Loucy (cell line): ENCODE measurements around the gene TMEM127.

Experiments used
- H2AFZ ChIP-seq: fragments of 200-600 bp; sonication (generic); 2 replicates; pipeline ENCODE4 v1.6.0; 2016; ENCODE audit warnings: antibody characterized with exemption, mild to moderate bottlenecking, low read length, moderate library complexity
- H3F3A ChIP-seq: fragments of 200-600 bp; 2 replicates; pipeline ENCODE4 v1.6.0; 2016; ENCODE audit warnings: antibody characterized with exemption, low read depth, mild to moderate bottlenecking
- H3K27me3 ChIP-seq: fragments of 200-600 bp; sonication (generic); 2 replicates; pipeline ENCODE4 v1.6.1; 2014; ENCODE audit warnings: low read length, mild to moderate bottlenecking; ENCODE audit not compliant: insufficient read depth, poor library complexity, severe bottlenecking
- H3K36me3 ChIP-seq: fragments of 200-600 bp; sonication (generic); 2 replicates; pipeline ENCODE4 v1.6.1; 2016; ENCODE audit warnings: low read length; ENCODE audit not compliant: insufficient read depth
- H3K4me1 ChIP-seq: fragments of 200-600 bp; sonication (generic); 2 replicates; pipeline ENCODE4 v1.5.1; 2014; ENCODE audit warnings: low read length, mild to moderate bottlenecking; ENCODE audit not compliant: insufficient read depth, poor library complexity, severe bottlenecking
- H3K4me2 ChIP-seq: fragments of 200-600 bp; sonication (generic); 2 replicates; pipeline ENCODE4 v1.6.0; 2014; ENCODE audit warnings: antibody characterized with exemption, low read length, low read depth, mild to moderate bottlenecking; ENCODE audit not compliant: poor library complexity, severe bottlenecking
- H3K4me3 ChIP-seq: fragments of 200-600 bp; sonication (generic); 2 replicates; pipeline ENCODE4 v1.5.1; 2014; ENCODE audit warnings: low read length, mild to moderate bottlenecking, mixed read lengths; ENCODE audit not compliant: poor library complexity, severe bottlenecking
- H3K79me2 ChIP-seq: fragments of 200-600 bp; sonication (generic); 2 replicates; pipeline ENCODE4 v1.6.1; 2014; ENCODE audit warnings: low read length; ENCODE audit not compliant: insufficient read depth
- H3K9ac ChIP-seq: fragments of 200-600 bp; sonication (generic); 2 replicates; pipeline ENCODE4 v1.6.0; 2014; ENCODE audit warnings: mild to moderate bottlenecking, low read depth, low read length, moderate library complexity; ENCODE audit not compliant: poor library complexity, severe bottlenecking
- H3K9me2 ChIP-seq: fragments of 200-600 bp; sonication (generic); replicated peaks from 2 replicates; pipeline ENCODE4 v1.6.1; 2016; ENCODE audit warnings: low read depth, low read length, mixed read lengths
- H3K9me3 ChIP-seq: fragments of 200-600 bp; sonication (generic); 2 replicates; pipeline ENCODE4 v1.6.1; 2014; ENCODE audit warnings: mild to moderate bottlenecking, antibody characterized with exemption, low read length, low read depth; ENCODE audit not compliant: insufficient read depth
- H4K20me1 ChIP-seq: fragments of 200-600 bp; sonication (generic); 2 replicates; pipeline ENCODE4 v1.6.0; 2014; ENCODE audit warnings: antibody characterized with exemption, low read length, mild to moderate bottlenecking; ENCODE audit not compliant: insufficient read depth, poor library complexity, severe bottlenecking
- EZH2phosphoT487 ChIP-seq: fragments of 200-600 bp; IDR thresholded peaks from 2 replicates; pipeline ENCODE4 v1.6.1; 2018; ENCODE audit warnings: antibody characterized with exemption, mild to moderate bottlenecking, moderate library complexity, borderline replicate concordance
- TF ChIP-seq, protein P1 (sequence below): fragments of 200-600 bp; sonication (generic); conservative IDR thresholded peaks from 2 replicates; pipeline ENCODE4 v1.5.1; 2014; ENCODE audit warnings: mild to moderate bottlenecking, antibody characterized with exemption, low read length

TMEM127 gene

DNA sequence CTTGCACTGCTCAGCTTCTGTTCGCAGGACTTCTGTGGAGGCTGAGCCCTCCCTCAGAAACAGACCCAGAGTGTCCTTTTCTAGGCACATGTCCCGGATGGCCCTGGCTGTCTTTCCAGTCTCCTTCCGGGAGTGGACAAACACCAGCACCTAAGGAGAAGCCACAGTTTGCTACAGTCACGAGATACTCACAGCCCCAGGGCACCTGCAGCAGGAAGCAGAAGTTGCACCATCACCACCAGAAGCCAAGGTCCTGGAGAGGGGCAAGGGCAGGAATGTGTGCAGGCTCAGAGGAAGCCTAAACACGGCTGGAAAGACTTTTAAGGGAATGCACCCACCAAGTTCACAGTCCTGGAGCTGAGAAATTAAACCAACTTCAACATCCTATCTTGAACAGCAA is 26.0 kb upstream of the TMEM127 start:
- Histone ChIP-seq H3K36me3 (peaks cover 100% of the 10 kb centered on the region), H3K9me3 (no peaks in the 10 kb centered on the region), H3K79me2 (no peaks in the 10 kb centered on the region), H3K4me3 (no peak overlapping the region), H2AFZ (no peak overlapping the region), H3K9me2 (no peaks in the 10 kb centered on the region), H4K20me1 (peaks cover 5% of the 10 kb centered on the region), H3K4me1 (no peaks in the 10 kb centered on the region), H3K27me3 (no peaks in the 10 kb centered on the region), H3F3A (no peaks in the 10 kb centered on the region), H3K9ac (no peak overlapping the region), H3K4me2 (no peak overlapping the region)
- TF ChIP-seq EZH2phosphoT487, result no peak
- TF ChIP-seq, protein P1, sequence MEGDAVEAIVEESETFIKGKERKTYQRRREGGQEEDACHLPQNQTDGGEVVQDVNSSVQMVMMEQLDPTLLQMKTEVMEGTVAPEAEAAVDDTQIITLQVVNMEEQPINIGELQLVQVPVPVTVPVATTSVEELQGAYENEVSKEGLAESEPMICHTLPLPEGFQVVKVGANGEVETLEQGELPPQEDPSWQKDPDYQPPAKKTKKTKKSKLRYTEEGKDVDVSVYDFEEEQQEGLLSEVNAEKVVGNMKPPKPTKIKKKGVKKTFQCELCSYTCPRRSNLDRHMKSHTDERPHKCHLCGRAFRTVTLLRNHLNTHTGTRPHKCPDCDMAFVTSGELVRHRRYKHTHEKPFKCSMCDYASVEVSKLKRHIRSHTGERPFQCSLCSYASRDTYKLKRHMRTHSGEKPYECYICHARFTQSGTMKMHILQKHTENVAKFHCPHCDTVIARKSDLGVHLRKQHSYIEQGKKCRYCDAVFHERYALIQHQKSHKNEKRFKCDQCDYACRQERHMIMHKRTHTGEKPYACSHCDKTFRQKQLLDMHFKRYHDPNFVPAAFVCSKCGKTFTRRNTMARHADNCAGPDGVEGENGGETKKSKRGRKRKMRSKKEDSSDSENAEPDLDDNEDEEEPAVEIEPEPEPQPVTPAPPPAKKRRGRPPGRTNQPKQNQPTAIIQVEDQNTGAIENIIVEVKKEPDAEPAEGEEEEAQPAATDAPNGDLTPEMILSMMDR, result no peak

DNA sequence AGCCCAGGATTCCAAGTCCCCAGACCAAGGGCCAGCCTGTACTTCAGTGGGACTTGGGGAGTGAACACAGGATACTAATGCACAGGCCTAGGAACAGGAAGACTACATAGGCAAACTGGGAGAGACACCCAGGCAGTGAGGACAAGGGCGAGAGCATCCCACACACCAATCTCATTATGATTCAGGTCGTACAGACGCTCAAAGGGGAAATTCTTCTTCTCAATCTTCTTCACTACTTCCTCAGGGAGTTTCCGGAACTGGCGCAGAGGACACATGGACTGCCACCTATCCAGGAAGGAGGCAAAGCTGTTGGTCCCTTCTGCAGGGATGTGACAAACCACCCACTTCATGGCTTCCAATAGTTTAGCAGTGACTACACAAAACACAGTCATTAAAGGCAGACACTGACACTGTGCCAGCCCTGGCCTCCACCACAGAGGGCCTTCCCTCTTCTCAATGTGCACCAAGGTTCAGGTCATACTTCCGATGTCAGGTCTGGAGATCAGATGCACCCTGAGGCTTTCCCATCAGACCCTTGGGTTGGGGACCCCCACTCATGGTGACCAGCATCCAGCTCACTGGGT is 21.6 kb upstream of the TMEM127 start:
- no peaks in the 10 kb centered on the region for H3F3A ChIP-seq
- no peak overlapping the region for H2AFZ ChIP-seq
- TF ChIP-seq, protein P1, result no peak
- no peak for TF ChIP-seq EZH2phosphoT487
- no peaks in the 10 kb centered on the region for H4K20me1 ChIP-seq
- no peaks in the 10 kb centered on the region for H3K4me1 ChIP-seq
- H3K9ac ChIP-seq, result no peak overlapping the region
- no peaks in the 10 kb centered on the region for H3K27me3 ChIP-seq
- H3K4me3 ChIP-seq, result no peak overlapping the region
- no peaks in the 10 kb centered on the region for H3K9me3 ChIP-seq
- peaks cover 99% of the 10 kb centered on the region for H3K36me3 ChIP-seq
- no peaks in the 10 kb centered on the region for H3K79me2 ChIP-seq
- H3K9me2 ChIP-seq, result no peaks in the 10 kb centered on the region
- no peak overlapping the region for H3K4me2 ChIP-seq

DNA sequence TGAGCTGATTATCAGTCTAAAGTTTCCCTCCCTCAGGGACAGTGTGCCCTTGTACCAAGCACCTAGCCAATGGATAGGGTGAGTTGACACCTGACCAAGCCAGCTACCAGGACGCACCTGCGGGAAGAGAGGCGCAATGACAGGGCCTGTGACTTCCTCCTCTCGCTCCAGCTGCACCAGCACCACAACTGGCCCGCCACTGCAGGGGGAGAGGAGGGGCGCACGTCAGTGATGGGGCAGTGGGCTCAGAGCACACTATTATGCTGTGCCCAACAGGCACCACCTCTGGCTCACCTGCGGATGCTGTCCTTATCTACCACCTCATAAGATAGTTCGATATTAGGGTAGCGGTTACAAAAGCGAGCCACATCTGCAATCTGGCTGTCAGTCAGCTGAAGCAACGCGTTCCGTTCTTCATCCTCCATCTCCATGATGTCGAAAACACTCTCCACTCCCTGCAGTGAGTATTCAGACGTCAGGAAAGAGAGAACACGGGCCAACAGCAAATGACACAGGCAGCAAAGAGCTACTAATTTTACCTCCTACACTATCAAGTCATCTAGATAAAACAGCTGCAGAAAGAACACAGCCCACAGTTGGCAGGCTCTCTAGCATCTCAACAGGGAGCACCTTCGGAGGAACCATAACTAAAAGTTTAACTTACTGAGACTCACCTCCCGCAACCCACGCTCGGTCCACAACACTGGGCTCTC is 11.1 kb upstream of the TMEM127 start:
- H3F3A ChIP-seq, result peaks cover 5% of the 10 kb centered on the region; the same call in 1 of the 2 replicates
- H3K4me2 ChIP-seq, result no peak overlapping the region
- no peak overlapping the region for H3K9ac ChIP-seq
- TF ChIP-seq EZH2phosphoT487, result no peak
- TF ChIP-seq, protein P1, result no peak
- H3K27me3 ChIP-seq, result no peaks in the 10 kb centered on the region
- no peaks in the 10 kb centered on the region for H3K9me2 ChIP-seq
- no peak overlapping the region for H2AFZ ChIP-seq
- no peaks in the 10 kb centered on the region for H3K79me2 ChIP-seq
- H3K36me3 ChIP-seq, result peaks cover 78% of the 10 kb centered on the region
- no peaks in the 10 kb centered on the region for H3K4me1 ChIP-seq
- no peaks in the 10 kb centered on the region for H3K9me3 ChIP-seq
- no peaks in the 10 kb centered on the region for H4K20me1 ChIP-seq
- H3K4me3 ChIP-seq, result no peak overlapping the region
